Neural cell (in vitro differentiated cells): ENCODE data around the gene FAM234A. TPM values are rescaled to one million over a fixed set of nuclear protein-coding genes. Genes with fewer than 3 reads are reported as not detected.

Experiments
- H2AFZ ChIP-seq: fragments of 200-600, 300-800 bp; sonication (generic), shearing (Covaris generic); 2 replicates; pipeline ENCODE4 v1.6.0; 2014; ENCODE audit warnings: low read depth, mild to moderate bottlenecking, antibody characterized with exemption, low read length, moderate library complexity
- H3F3A ChIP-seq: fragments of 200-600 bp; shearing (Covaris generic); 2 replicates; pipeline ENCODE4 v1.6.1; 2016; ENCODE audit warnings: mild to moderate bottlenecking, moderate library complexity, mixed read lengths, antibody characterized with exemption, low read length; ENCODE audit not compliant: insufficient read depth, poor library complexity, severe bottlenecking
- H3K27ac ChIP-seq: fragments of 200-600, 300-800 bp; sonication (generic), shearing (Covaris generic); 2 replicates; pipeline ENCODE4 v1.5.1; 2014; ENCODE audit warnings: mild to moderate bottlenecking, low read length, moderate library complexity
- H3K27me3 ChIP-seq: fragments of 300-800, 200-600 bp; sonication (generic), shearing (Covaris generic); 2 replicates; pipeline ENCODE4 v1.6.0; 2014; ENCODE audit warnings: mild to moderate bottlenecking, low read depth, low read length, moderate library complexity; ENCODE audit not compliant: insufficient read depth
- H3K36me3 ChIP-seq: fragments of 300-800, 200-600 bp; sonication (generic), shearing (Covaris generic); 2 replicates; pipeline ENCODE4 v1.5.1; 2014; ENCODE audit warnings: mild to moderate bottlenecking, antibody characterized with exemption, low read length, moderate library complexity; ENCODE audit not compliant: insufficient read depth
- H3K4me2 ChIP-seq: fragments of 300-800, 200-600 bp; sonication (generic), shearing (Covaris generic); 2 replicates; pipeline ENCODE4 v1.6.0; 2014; ENCODE audit warnings: mild to moderate bottlenecking, low read length
- H3K4me3 ChIP-seq: fragments of 300-800, 200-600 bp; sonication (generic), shearing (Covaris generic); 2 replicates; pipeline ENCODE4 v1.5.1; 2014; ENCODE audit warnings: mild to moderate bottlenecking, low read length, moderate library complexity
- H3K79me2 ChIP-seq: fragments of 200-600 bp; shearing (Covaris generic); replicated peaks from 2 replicates; pipeline ENCODE4 v1.6.0; 2014; ENCODE audit warnings: mild to moderate bottlenecking, low read length, moderate library complexity; ENCODE audit not compliant: insufficient read depth
- H3K9ac ChIP-seq: fragments of 300-800, 200-600 bp; sonication (generic), shearing (Covaris generic); 2 replicates; pipeline ENCODE4 v1.6.1; 2016; ENCODE audit warnings: mild to moderate bottlenecking, low read length, mixed read lengths
- H3K9me2 ChIP-seq: fragments of 200-600 bp; shearing (Covaris generic); 2 replicates; pipeline ENCODE4 v1.6.1; 2016; ENCODE audit warnings: mild to moderate bottlenecking, low read length, mixed read lengths; ENCODE audit not compliant: insufficient read depth
- H3K9me3 ChIP-seq: fragments of 200-600, 300-800 bp; sonication (generic), shearing (Covaris generic); 2 replicates; pipeline ENCODE4 v1.6.1; 2016; ENCODE audit warnings: mild to moderate bottlenecking, mixed run types, low read length, moderate library complexity, mixed read lengths
- H4K20me1 ChIP-seq: fragments of 200-600 bp; shearing (Covaris generic); 2 replicates; pipeline ENCODE4 v1.6.1; 2016; ENCODE audit warnings: mild to moderate bottlenecking, mixed run types; ENCODE audit not compliant: insufficient read depth
- CTCF ChIP-seq: fragments of 450-650 bp; IDR thresholded peaks from 2 replicates; pipeline ENCODE4 v1.5.1; 2014; ENCODE audit warnings: antibody characterized with exemption, mild to moderate bottlenecking, moderate library complexity; ENCODE audit not compliant: poor library complexity, severe bottlenecking
- EP300 ChIP-seq: fragments of 450-650 bp; conservative IDR thresholded peaks from 2 replicates; pipeline ENCODE4 v1.6.1; 2014; ENCODE audit warnings: antibody characterized with exemption, mild to moderate bottlenecking, moderate library complexity; ENCODE audit not compliant: poor library complexity, severe bottlenecking
- EZH2 ChIP-seq: fragments of 200-600, 300-800 bp; shearing (Covaris generic), sonication (generic); IDR thresholded peaks from 2 replicates; pipeline ENCODE4 v1.6.1; 2014; ENCODE audit warnings: antibody characterized with exemption, low read length, borderline replicate concordance, mild to moderate bottlenecking; ENCODE audit not compliant: insufficient read depth, poor library complexity, severe bottlenecking
- MXI1 ChIP-seq: fragments of 450-650 bp; conservative IDR thresholded peaks from 2 replicates; pipeline ENCODE4 v1.6.1; 2014; ENCODE audit warnings: antibody characterized with exemption, mild to moderate bottlenecking; ENCODE audit not compliant: poor library complexity, severe bottlenecking
- POLR2AphosphoS5 ChIP-seq: IDR thresholded peaks from 2 replicates; pipeline ENCODE4 v1.6.1; 2012
- RAD21 ChIP-seq: fragments of 450-650 bp; conservative IDR thresholded peaks from 2 replicates; pipeline ENCODE4 v1.6.1; 2014; ENCODE audit warnings: antibody characterized with exemption, mild to moderate bottlenecking, moderate library complexity
- REST ChIP-seq: IDR thresholded peaks from 2 replicates; pipeline ENCODE4 v1.6.1; 2012; ENCODE audit warnings: borderline replicate concordance
- SMC3 ChIP-seq: fragments of 450-650 bp; conservative IDR thresholded peaks from 2 replicates; pipeline ENCODE4 v1.6.1; 2014; ENCODE audit warnings: antibody characterized with exemption, mild to moderate bottlenecking, moderate library complexity; ENCODE audit not compliant: poor library complexity
- TAF1 ChIP-seq: IDR thresholded peaks from 2 replicates; pipeline ENCODE4 v1.6.1; 2012; ENCODE audit warnings: low read depth
- polyA plus RNA-seq: library from polyadenylated mRNA; depleted of rRNA; stranded (reverse); fragments of >200 nt; gene quantifications from 2 replicates; pipeline ENCODE4 v1.2.3, GENCODE V29; 2014

Gene FAM234A
- polyA plus RNA-seq, 1 donor from 2014 or later = 29.9 TPM

- Histone ChIP-seq H3K79me2 (no peaks in the 10 kb centered on the region), H3K9me3 (no peaks in the 10 kb centered on the region), H2AFZ (no peak overlapping the region), H3K9me2 (no peaks in the 10 kb centered on the region), H3K27ac (no peak overlapping the region), H3K9ac (no peak overlapping the region), H4K20me1 (no peaks in the 10 kb centered on the region), H3F3A (no peaks in the 10 kb centered on the region), H3K4me2 (no peak overlapping the region), H3K27me3 (no peaks in the 10 kb centered on the region), H3K4me3 (no peak overlapping the region), H3K36me3 (no peaks in the 10 kb centered on the region)
- TF ChIP-seq POLR2AphosphoS5 (no peak), EZH2 (no peak), RAD21 (no peak), MXI1 (no peak), CTCF (no peak), TAF1 (no peak), REST (no peak), EP300 (no peak), SMC3 (no peak)
Observed at GRCh38 chr16:301235-301634, 66.6 kb downstream of the FAM234A start.

GRCh38 chr16:301950-302349 is 67.3 kb downstream of the FAM234A start:
- no peaks in the 10 kb centered on the region for H3K36me3 ChIP-seq
- no peak for TF ChIP-seq POLR2AphosphoS5
- no peak for TF ChIP-seq EP300
- TF ChIP-seq SMC3 = no peak
- no peak for TF ChIP-seq EZH2
- no peak for TF ChIP-seq TAF1
- TF ChIP-seq CTCF = no peak
- no peak for TF ChIP-seq REST
- no peak for TF ChIP-seq RAD21
- no peak for TF ChIP-seq MXI1

More at GRCh38 chr16:301950-302349, 67.3 kb downstream of the FAM234A start:
- no peak overlapping the region for H2AFZ ChIP-seq
- no peak overlapping the region for H3K9ac ChIP-seq
- H3K27ac ChIP-seq = no peak overlapping the region
- H3F3A ChIP-seq = no peaks in the 10 kb centered on the region
- no peak overlapping the region for H3K4me3 ChIP-seq
- no peak overlapping the region for H3K4me2 ChIP-seq
- H3K79me2 ChIP-seq = no peaks in the 10 kb centered on the region
- no peaks in the 10 kb centered on the region for H4K20me1 ChIP-seq
- no peaks in the 10 kb centered on the region for H3K27me3 ChIP-seq
- no peaks in the 10 kb centered on the region for H3K9me3 ChIP-seq
- no peaks in the 10 kb centered on the region for H3K9me2 ChIP-seq
